Activated CD4-positive, alpha-beta T cell treated with anti-CD3 and anti-CD28 coated beads, Interleukin-2, amount 50 U/mL, for 4 hours (primary cell): ENCODE measurements around the gene FGF23.
A peak's percentile ranks its signal among the peaks of the same experiment; 100 is the strongest.

Experiments
- DNase-seq, 2 experiments: peaks; one replicate each; pipeline ENCODE4 v3.0.0-alpha.2; 2020

The FGF23 gene

GRCh38 chr12:4380332-4380731, 820 bp upstream of the FGF23 start:
- DNase-seq: no peak

DNA sequence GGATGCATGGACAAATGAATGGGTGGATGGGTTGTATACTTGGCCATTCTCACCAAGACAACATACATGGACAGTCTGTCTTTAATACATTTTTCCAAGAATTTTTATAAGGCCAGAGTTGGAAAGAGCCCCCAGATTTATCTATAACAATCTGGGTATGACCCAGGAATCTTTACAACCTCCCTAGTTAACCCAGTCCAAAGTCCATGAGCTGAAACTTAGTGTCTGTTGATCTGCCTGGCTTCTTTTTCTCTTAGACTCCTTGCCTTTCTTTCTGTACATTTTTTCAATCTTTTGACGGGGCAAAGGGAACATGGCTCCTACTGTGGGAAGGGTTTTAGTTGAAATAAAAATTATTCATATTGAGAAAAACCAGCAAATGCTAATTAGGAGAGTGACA, 740 bp downstream of the FGF23 start:
- DNase-seq: no peak

DNA sequence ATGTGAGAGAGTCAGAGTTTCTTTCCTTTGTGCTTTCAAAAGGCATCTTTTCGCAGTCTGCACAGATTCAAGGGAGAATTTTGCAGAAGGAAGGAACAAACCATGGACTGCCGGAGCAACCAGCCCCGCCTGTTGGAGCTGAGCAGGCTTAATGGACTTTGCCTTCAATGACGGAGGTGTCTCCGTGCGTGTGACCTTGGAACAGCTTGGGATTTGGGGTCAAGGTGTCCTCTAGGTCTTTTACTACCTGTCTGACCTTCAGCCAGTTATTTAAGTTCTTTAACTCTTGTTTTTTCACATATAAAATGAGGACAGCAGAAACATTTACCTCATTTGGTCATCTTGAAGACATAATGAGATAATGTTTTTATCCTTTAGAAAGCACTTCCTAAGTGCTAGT, 4.1 kb downstream of the FGF23 start:
- no peak for DNase-seq

- no peak for DNase-seq
Measured at GRCh38 chr12:4372653-4373052, 6.9 kb downstream of the FGF23 start.

- DNase-seq: no peak
Measured at GRCh38 chr12:4370265-4370664, 9.2 kb downstream of the FGF23 start.

DNA sequence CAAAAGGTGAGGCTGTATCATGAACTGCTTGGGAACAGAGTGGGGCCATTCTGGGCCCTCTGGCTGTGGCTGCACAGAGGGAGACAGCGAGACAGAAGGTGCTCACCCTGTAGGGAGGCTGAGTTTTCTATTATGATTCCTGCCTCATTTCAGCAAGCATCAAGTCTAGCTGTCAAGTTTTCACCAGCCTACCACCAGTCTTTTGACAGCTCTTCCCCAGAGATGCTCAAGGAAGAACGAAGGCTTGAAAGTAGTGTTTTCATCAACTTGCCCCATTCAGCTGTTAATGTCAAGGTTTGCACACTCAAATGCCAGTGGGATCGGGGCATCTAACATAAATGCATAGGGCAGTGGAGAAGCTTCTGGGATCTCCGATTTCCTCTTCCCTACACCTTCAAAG, 10.0 kb downstream of the FGF23 start:
- DNase-seq: no peak

DNA sequence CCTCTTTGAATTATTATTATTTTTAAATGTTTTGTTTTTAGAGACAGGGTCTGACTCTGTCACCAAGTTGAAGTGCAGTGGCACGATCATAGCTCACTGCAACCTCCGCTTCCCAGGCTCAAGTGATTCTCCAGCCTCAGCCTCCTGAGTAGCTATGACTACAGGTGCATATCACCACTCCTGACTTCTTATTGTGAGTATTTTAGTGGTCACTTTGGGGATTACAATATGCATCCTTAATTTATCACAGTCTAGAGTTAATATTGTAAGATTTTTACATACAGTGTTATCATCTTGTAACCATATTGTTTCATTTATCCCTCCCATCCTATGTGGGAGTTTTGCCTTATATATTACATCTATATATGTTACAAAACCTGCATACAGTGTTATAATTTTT, 13.4 kb downstream of the FGF23 start:
- DNase-seq: no peak

DNA sequence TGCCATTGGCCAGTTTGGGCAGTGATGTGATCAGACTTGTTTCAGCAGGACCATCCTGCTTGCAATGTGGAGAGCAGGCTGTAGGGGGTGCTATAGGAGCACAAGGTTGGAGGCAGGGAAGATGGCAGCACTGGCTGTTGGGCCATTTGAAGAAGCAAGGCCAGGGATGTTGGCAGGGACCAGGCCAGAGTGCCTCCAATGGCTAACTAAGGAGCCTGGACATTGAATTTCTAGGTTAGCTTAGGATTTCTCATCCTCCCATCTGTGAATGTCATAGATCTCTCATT, 23.5 kb downstream of the FGF23 start:
- peak; percentile 18 to 22 for DNase-seq

- DNase-seq: no peak
Measured at GRCh38 chr12:4355156-4356040, 24.1 kb downstream of the FGF23 start.

- DNase-seq: peak; percentile 8 to 9
Measured at GRCh38 chr12:4353785-4354208, 25.7 kb downstream of the FGF23 start.

GRCh38 chr12:4346931-4347330, 32.6 kb downstream of the FGF23 start:
- no peak for DNase-seq

- no peak for DNase-seq
Measured at GRCh38 chr12:4331842-4332241, 47.7 kb downstream of the FGF23 start.

GRCh38 chr12:4331221-4331620, 48.3 kb downstream of the FGF23 start:
- no peak for DNase-seq

DNA sequence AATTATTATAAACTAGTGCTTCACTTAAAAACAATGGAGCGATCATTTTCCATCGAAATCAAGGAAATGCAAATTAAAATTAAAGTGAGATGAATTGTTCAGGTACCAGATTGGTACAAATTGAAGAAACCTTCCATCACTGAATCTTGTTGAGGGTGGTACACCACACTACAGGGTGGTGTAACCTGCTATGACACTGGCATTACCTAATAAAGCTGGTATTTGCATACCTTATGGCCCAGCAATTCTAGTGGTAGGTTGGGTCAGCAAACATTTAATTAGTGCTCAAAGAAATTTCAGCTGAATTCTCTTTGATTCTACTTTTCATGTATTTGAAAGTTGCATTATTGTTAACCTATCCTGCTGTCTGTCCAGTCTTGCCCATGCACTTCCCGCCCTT, 49.3 kb downstream of the FGF23 start:
- DNase-seq: no peak

DNA sequence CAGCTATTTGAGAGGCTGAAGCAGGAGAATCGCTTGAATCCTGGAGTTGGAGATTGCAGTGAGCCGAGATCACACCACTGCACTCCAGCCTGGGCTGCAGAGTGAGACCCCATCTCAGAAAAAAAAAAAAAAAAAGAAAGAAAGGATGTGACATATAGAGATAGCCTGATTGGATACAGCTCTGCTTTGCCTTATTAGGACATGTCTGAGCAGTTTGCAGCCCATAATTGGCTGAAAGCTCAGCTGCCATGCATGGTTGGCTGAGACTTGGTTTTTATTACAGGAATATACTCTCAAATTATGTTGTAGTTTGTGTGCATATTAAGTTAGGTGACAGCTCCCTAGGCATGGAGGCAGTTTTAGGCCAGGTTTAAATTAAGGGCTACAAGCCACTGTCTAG, 52.2 kb downstream of the FGF23 start:
- DNase-seq: no peak

GRCh38 chr12:4325966-4326365, 53.5 kb downstream of the FGF23 start:
- DNase-seq: no peak

- DNase-seq: no peak
Measured at GRCh38 chr12:4324366-4324765, 55.1 kb downstream of the FGF23 start.

DNA sequence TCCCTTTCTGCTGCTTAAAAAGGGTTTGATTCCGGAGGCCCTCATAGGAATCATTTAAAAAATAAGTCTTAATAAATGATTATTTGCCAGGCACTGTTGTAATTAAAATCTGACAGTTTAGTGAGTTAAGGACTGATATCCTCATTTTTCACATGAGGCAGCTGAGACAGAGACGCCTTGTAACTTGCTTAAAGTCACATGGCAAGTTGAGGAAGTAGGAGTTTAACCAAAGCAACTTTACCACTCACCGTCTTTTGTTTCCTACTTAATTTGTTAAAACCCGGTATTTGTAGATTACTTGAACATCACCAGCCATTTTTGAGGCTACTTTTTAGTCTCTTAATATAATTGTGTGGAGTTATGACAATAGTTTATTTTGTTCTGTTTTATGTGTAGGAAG, 56.1 kb downstream of the FGF23 start:
- no peak for DNase-seq

DNA sequence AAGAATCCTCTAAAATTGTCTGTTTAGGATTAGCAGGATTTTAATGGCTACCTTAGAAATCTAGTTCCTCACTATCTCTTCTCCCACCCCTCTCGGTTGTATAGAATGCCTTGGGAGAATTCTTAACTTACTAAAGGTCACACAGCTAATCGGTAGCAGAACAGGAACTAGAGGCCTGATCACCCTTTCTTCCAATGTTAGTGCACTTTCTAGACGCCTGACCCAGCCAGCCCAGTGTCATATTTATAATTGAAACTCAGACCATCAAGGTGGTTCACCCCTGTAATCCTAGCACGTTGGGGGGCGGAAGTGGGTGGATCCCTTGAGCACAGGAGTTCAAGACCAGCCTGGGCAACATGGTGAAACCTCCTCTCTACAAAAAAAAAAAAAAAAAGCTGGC, 56.8 kb downstream of the FGF23 start:
- no peak for DNase-seq

GRCh38 chr12:4320853-4321701, 58.4 kb downstream of the FGF23 start, which contains the start of gene TIGAR:
Gene TIGAR, plus strand, starts transcription at chr12:4321213. Its CDS starts 59 bp downstream, at chr12:4321272.
- peak; percentile 77 to 84 for DNase-seq

DNA sequence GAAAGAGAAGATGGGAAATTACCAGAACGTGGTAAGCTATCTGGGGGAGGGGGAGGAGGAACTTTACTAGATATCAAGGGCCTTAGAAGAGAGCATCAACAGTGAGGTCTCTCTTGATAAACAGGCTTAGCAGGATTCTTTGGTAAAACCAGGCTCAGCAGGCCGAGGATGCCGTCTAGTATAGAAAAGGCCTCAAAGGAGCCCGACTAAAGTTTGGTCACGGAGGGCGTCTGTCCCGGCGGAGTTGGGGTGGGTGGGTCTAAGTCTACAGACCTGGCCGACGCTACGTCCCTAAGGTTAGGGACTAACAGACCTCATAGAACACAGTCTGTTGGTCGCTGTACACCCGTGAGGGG, 59.0 kb downstream of the FGF23 start:
- DNase-seq: no peak
